Endothelial cell of umbilical vein (primary cell): ENCODE data around the gene RAB1B. TPM values are rescaled to one million over a fixed set of nuclear protein-coding genes. Genes with fewer than 3 reads are reported as not detected.

Source experiments
- BruUV-seq: library from RNA; stranded (reverse); fragments of 400-500 nt; replicated peaks from 2 replicates; lab custom pipeline; 2021; lab: Mats Ljungman, UMichigan
- CTCF ChIA-PET: fragments of 300-600, 350-600 bp; sonication (Branson Sonifier 250); formaldehyde crosslinking; loops from one replicate; lab custom pipeline; 2021; ENCODE audit warnings: antibody characterized with exemption, inconsistent platforms; lab: Charles Lee
- POLR2A ChIA-PET: fragments of 300-600, 350-600 bp; sonication (Branson Sonifier 250); formaldehyde crosslinking; loops from one replicate; lab custom pipeline; 2021; ENCODE audit warnings: antibody characterized with exemption, inconsistent platforms; lab: Charles Lee
- DNase-seq: peaks from one replicate; pipeline ENCODE4 v3.0.0-alpha.2; 2011; ENCODE audit warnings: low read depth, low spot score
- FAIRE-seq: peaks from 2 replicates; lab custom pipeline; 2011; peaks lifted over from hg19 to GRCh38; lab: Jason Lieb, UNC
- H2AFZ ChIP-seq: 2 replicates; pipeline ENCODE4 v1.6.0; 2012; ENCODE audit warnings: low read depth, low read length, control low read depth, inconsistent platforms
- H3K27ac ChIP-seq: 2 replicates; pipeline ENCODE4 v1.5.1; 2011; ENCODE audit warnings: low read depth, mild to moderate bottlenecking, control low read depth, low read length, moderate library complexity; ENCODE audit not compliant: insufficient read depth
- H3K27me3 ChIP-seq, 2 experiments: 2 replicates each; pipeline versions ENCODE4 v1.6.0 to v1.6.1; 2011; ENCODE audit warnings: low read length in 2 of 2, mixed read lengths in 1 of 2; ENCODE audit not compliant: control insufficient read depth in 2 of 2, insufficient read depth in 2 of 2
- H3K36me3 ChIP-seq, 2 experiments: 2 replicates in 1 of 2; 3 replicates in 1 of 2; pipeline ENCODE4 v1.5.1; 2011; ENCODE audit warnings: low read length in 2 of 2, mild to moderate bottlenecking in 1 of 2, moderate library complexity in 1 of 2; ENCODE audit not compliant: control insufficient read depth in 2 of 2, insufficient read depth in 2 of 2; ENCODE audit errors: extremely low read depth in 1 of 2
- H3K4me1 ChIP-seq: 3 replicates; pipeline ENCODE4 v1.5.1; 2011; ENCODE audit warnings: mild to moderate bottlenecking, low read length; ENCODE audit not compliant: control insufficient read depth, insufficient read depth; ENCODE audit errors: extremely low read depth
- H3K4me2 ChIP-seq: 2 replicates; pipeline ENCODE4 v1.6.1; 2011; ENCODE audit warnings: low read length, control low read depth, mixed read lengths; ENCODE audit not compliant: insufficient read depth
- H3K4me3 ChIP-seq, 3 experiments: fragments of 200-600 bp in 1 of 3; sonication (generic), shearing (Covaris generic) in 1 of 3; replicated peaks in 1 of 3; 2 replicates each; pipeline ENCODE4 v1.5.1; 2011 to 2016; ENCODE audit warnings: control low read depth in 3 of 3, low read length in 3 of 3, mild to moderate bottlenecking in 2 of 3, inconsistent platforms in 1 of 3, low read depth in 1 of 3, moderate library complexity in 1 of 3; ENCODE audit not compliant: insufficient read depth in 1 of 3
- H3K79me2 ChIP-seq: 2 replicates; pipeline ENCODE4 v1.6.0; 2012; ENCODE audit warnings: low read length, inconsistent platforms; ENCODE audit not compliant: control insufficient read depth, insufficient read depth
- H3K9ac ChIP-seq: replicated peaks from 2 replicates; pipeline ENCODE3; 2011; ENCODE audit warnings: low read length, control low read depth; ENCODE audit not compliant: insufficient read depth; ENCODE audit errors: extremely low read depth
- H3K9me1 ChIP-seq: replicated peaks from 3 replicates; pipeline ENCODE4 v1.6.0; 2011; ENCODE audit warnings: mild to moderate bottlenecking, low read length; ENCODE audit not compliant: control insufficient read depth, insufficient read depth; ENCODE audit errors: extremely low read depth
- H3K9me3 ChIP-seq: replicated peaks from 2 replicates; pipeline ENCODE4 v1.5.1; 2012; ENCODE audit warnings: low read length, inconsistent platforms; ENCODE audit not compliant: control insufficient read depth, insufficient read depth
- H4K20me1 ChIP-seq: replicated peaks from 2 replicates; pipeline ENCODE3; 2011; ENCODE audit warnings: mild to moderate bottlenecking, low read length; ENCODE audit not compliant: control insufficient read depth, insufficient read depth; ENCODE audit errors: extremely low read depth
- CTCF ChIP-seq, 2 donors: IDR thresholded peaks; 1 replicate in 1 of 2; 2 replicates in 1 of 2; pipeline ENCODE4 v1.5.1; 2011; ENCODE audit warnings: low read length in 2 of 2, mild to moderate bottlenecking in 2 of 2, moderate library complexity in 2 of 2, control low read depth in 1 of 2, inconsistent platforms in 1 of 2, low read depth in 1 of 2; ENCODE audit not compliant: insufficient read depth in 1 of 2; ENCODE audit errors: extremely low read depth in 1 of 2
- EZH2 ChIP-seq: IDR thresholded peaks from 2 replicates; pipeline ENCODE4 v1.6.1; 2012; ENCODE audit warnings: borderline replicate concordance, low read depth, mild to moderate bottlenecking, moderate library complexity, low read length, inconsistent platforms; ENCODE audit not compliant: severe bottlenecking
- FOS ChIP-seq: IDR thresholded peaks from 2 replicates; pipeline ENCODE4 v1.6.1; 2011; ENCODE audit warnings: mild to moderate bottlenecking, low read length, moderate library complexity, borderline replicate concordance; ENCODE audit not compliant: insufficient read depth
- GATA2 ChIP-seq: IDR thresholded peaks from 2 replicates; pipeline ENCODE4 v1.7.0; 2011; ENCODE audit warnings: low read depth, mild to moderate bottlenecking, moderate library complexity, mixed read lengths, low read length; ENCODE audit not compliant: insufficient read length, insufficient read depth
- JUN ChIP-seq: IDR thresholded peaks from 2 replicates; pipeline ENCODE4 v1.6.1; 2011; ENCODE audit warnings: borderline replicate concordance, low read depth; ENCODE audit not compliant: insufficient read length, insufficient read depth
- MYC ChIP-seq: IDR thresholded peaks from one replicate; pipeline ENCODE4 v1.6.1; 2011; ENCODE audit warnings: mild to moderate bottlenecking, low read depth, low read length
- POLR2A ChIP-seq: IDR thresholded peaks from 2 replicates; pipeline ENCODE4 v1.6.1; 2012; ENCODE audit warnings: low read depth, mild to moderate bottlenecking, control low read depth, low read length
- POLR2AphosphoS5 ChIP-seq: IDR thresholded peaks from 2 replicates; pipeline ENCODE4 v1.6.1; 2012; ENCODE audit warnings: low read depth, mild to moderate bottlenecking, control low read depth, low read length, moderate library complexity; ENCODE audit not compliant: insufficient read depth
- dilution Hi-C: fragments of 300-500 bp; cut with MboI; formaldehyde crosslinking; loops from one replicate; pipeline ENCODE4 v1.15.0; 2019; ENCODE audit warnings: low sequenced_read_pairs; ENCODE audit not compliant: extremely low pct_ligation_motif_present
- intact Hi-C: fragments of 100-400 bp; cut with micrococcal nuclease; formaldehyde crosslinking; loops from one replicate; pipeline ENCODE4 v1.10.0; 2022
- polyA plus RNA-seq, 4 experiments: library from polyadenylated mRNA; depleted of rRNA in 3 of 4; stranded (reverse) in 3 of 4; unstranded in 1 of 4; fragments of >200 nt; gene quantifications; 2 replicates each; pipeline versions ENCODE4 v1.2.1 to v1.2.3, GENCODE V29; 2011 to 2012; ENCODE audit warnings: missing spikeins in 1 of 4
- total RNA-seq: library from RNA; stranded (reverse); gene quantifications from 2 replicates; pipeline ENCODE4 v1.2.3, GENCODE V29; 2021
- TF ChIP-seq, protein P1 (sequence below): IDR thresholded peaks from 2 replicates; pipeline ENCODE4 v1.6.1; 2011; ENCODE audit not compliant: insufficient read depth, insufficient read length

RAB1B gene
- total and polyA plus RNA-seq, 2 donors (not counting 3 experiments of a cell fraction or from before 2014, with no cell fraction given), result 171 to 383 TPM

GRCh38 chr11:66238786-66239413 is 29.5 kb upstream of the RAB1B start:
- Histone ChIP-seq H2AFZ (no peak overlapping the region), H3K9me3 (no peaks in the 10 kb centered on the region), H3K9me1 (no peaks in the 10 kb centered on the region), H3K27ac (no peak overlapping the region), H3K36me3 (peaks cover 0 to 53% of the 10 kb centered on the region in 2 experiments), H3K4me1 (no peaks in the 10 kb centered on the region), H3K9ac (no peak overlapping the region), H4K20me1 (no peaks in the 10 kb centered on the region), H3K79me2 (no peaks in the 10 kb centered on the region), H3K27me3 (no peaks in the 10 kb centered on the region), H3K4me3 (no peak overlapping the region), H3K4me2 (no peak overlapping the region)
- CTCF ChIA-PET, result no interaction called here
- no peak for FAIRE-seq
- intact Hi-C loops, result no loop called here
- DNase-seq, result no peak
- POLR2A ChIA-PET, result no interaction called here
- TF ChIP-seq POLR2AphosphoS5 (no peak), JUN (no peak), EZH2 (no peak), MYC (no peak), CTCF (IDR thresholded peaks at IDR 0.05; ENCODE audit: extremely low read depth in 1 of 2, insufficient read depth in 1 of 2, low read depth in 1 of 2, low read length in 2 of 2) (no peak), POLR2A (no peak), FOS (no peak), GATA2 (no peak)
- TF ChIP-seq, protein P1, sequence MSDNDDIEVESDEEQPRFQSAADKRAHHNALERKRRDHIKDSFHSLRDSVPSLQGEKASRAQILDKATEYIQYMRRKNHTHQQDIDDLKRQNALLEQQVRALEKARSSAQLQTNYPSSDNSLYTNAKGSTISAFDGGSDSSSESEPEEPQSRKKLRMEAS, result no peak
- no TSS peak for BruUV-seq
- dilution Hi-C loops, result no loop called here
